Motor neuron (in vitro differentiated cells): ENCODE measurements around the gene SFXN5. TPM values are rescaled to one million over a fixed set of nuclear protein-coding genes. Genes with fewer than 3 reads are reported as not detected.

Experiments
- ATAC-seq, 8 experiments: fragments of 200-7000 bp; cut with Tn5 transposase; replicated peaks in 6 of 8; 2 replicates each; pipeline ENCODE4 v1.8.0; 2021; ENCODE audit warnings: mild to moderate bottlenecking in 8 of 8, moderate library complexity in 8 of 8
- H3K27ac ChIP-seq, 2 donors: fragments of 250-450 bp; sonication (Bioruptor Pico); 2 replicates each; pipeline ENCODE4 v1.9.0; 2021; ENCODE audit warnings: antibody characterized with exemption in 2 of 2, mild to moderate bottlenecking in 2 of 2, moderate library complexity in 1 of 2
- H3K4me1 ChIP-seq, 2 donors: fragments of 250-450 bp; sonication (Bioruptor Pico); replicated peaks in 1 of 2; 2 replicates each; pipeline ENCODE4 v1.6.1; 2021; ENCODE audit warnings: antibody characterized with exemption in 2 of 2, mild to moderate bottlenecking in 2 of 2, moderate library complexity in 1 of 2
- H3K4me3 ChIP-seq, 5 donors: fragments of 250-450 bp; sonication (Bioruptor Pico); 2 replicates each; pipeline ENCODE4 v1.9.0; 2021; ENCODE audit warnings: antibody characterized with exemption in 5 of 5, mild to moderate bottlenecking in 5 of 5, moderate library complexity in 4 of 5
- WGBS, 10 experiments: fragments of 450-650 bp; shearing (Covaris generic); methylation state at CpG; one replicate each; pipeline ENCODE4 v1.0.0; 2022; 5-methylcytosine and 5-hydroxymethylcytosine counted together
- in situ Hi-C, 9 experiments: fragments of 400-800 bp; cut with MboI; loops; one replicate each; pipeline ENCODE4 v1.15.0; 2021; ENCODE audit warnings: low sequenced_read_pairs in 9 of 9, low pct_unique_long_range_greater_than_20kb in 2 of 9; ENCODE audit not compliant: unreplicated experiment in 9 of 9
- total RNA-seq, 8 experiments: library from RNA; unstranded; fragments of 300-600 nt; gene quantifications; 2 replicates each; pipeline versions ENCODE4 v1.2.3 to v1.2.4, GENCODE V29; 2022

SFXN5 gene
- total RNA-seq, 8 experiments from 2014 or later, result 6.4 to 35.6 (median 16.0) TPM

GRCh38 chr2:72973566-72974435, 97.7 kb downstream of the SFXN5 start:
- no peak overlapping the region for H3K27ac ChIP-seq
- WGBS, 10 experiments, result 20 to 85% (median 57%) methylated on average over 1 to 6 of the region's 12 CpGs; no CpG with 5 or more reads in 2 of the 10 experiments
- peaks cover 12 to 16% of the 10 kb centered on the region in 2 donors for H3K4me1 ChIP-seq
- H3K4me3 ChIP-seq, result no peak overlapping the region
- ATAC-seq, result peak; percentile 69 to 94 (median 80)
- in situ Hi-C loops, result no loop called here

GRCh38 chr2:72973137-72973535, 98.4 kb downstream of the SFXN5 start:
- Histone ChIP-seq H3K27ac (no peak overlapping the region), H3K4me1 (peaks cover 12 to 16% of the 10 kb centered on the region in 2 donors), H3K4me3 (no peak overlapping the region)
- WGBS, 10 experiments, result 71 to 80% methylated on average over 1 to 2 of the region's 8 CpGs; no CpG with 5 or more reads in 8 of the 10 experiments
- no peak for ATAC-seq
- in situ Hi-C loops, result no loop called here

- H3K27ac ChIP-seq, result no peak overlapping the region
- ATAC-seq, result no peak
- in situ Hi-C loops, result no loop called here
- H3K4me3 ChIP-seq, result no peak overlapping the region
- peaks cover 12 to 16% of the 10 kb centered on the region in 2 donors for H3K4me1 ChIP-seq
- 80 to 100% (median 100%) methylated on average over 1 of the region's 12 CpGs; no CpG with 5 or more reads in 7 of the 10 experiments for WGBS, 10 experiments
Measured at GRCh38 chr2:72972352-72973136, 99.0 kb downstream of the SFXN5 start.

GRCh38 chr2:72971036-72971435, 100.5 kb downstream of the SFXN5 start:
- WGBS, 10 experiments, result 73 to 100% (median 100%) methylated on average over 1 to 3 of the region's 7 CpGs; no CpG with 5 or more reads in 3 of the 10 experiments
- in situ Hi-C loops, result no loop called here
- Histone ChIP-seq H3K4me3 (no peak overlapping the region), H3K27ac (no peak overlapping the region), H3K4me1 (peaks cover 12 to 16% of the 10 kb centered on the region in 2 donors)
- ATAC-seq, result no peak

GRCh38 chr2:72969706-72970105, 101.8 kb downstream of the SFXN5 start:
- WGBS, 10 experiments, result 62 to 100% methylated on average over 1 to 2 of the region's 4 CpGs; no CpG with 5 or more reads in 8 of the 10 experiments
- Histone ChIP-seq H3K4me3 (no peak overlapping the region), H3K27ac (no peak overlapping the region), H3K4me1 (peaks cover 3 to 6% of the 10 kb centered on the region in 2 donors)
- in situ Hi-C loops, result no loop called here
- no peak for ATAC-seq

- 75 to 100% (median 88%) methylated on average over 1 to 4 of the region's 8 CpGs; no CpG with 5 or more reads in 6 of the 10 experiments for WGBS, 10 experiments
- in situ Hi-C loops, result no loop called here
- Histone ChIP-seq H3K4me3 (no peak overlapping the region), H3K4me1 (peaks cover 0 to under 1% of the 10 kb centered on the region in 2 donors), H3K27ac (no peak overlapping the region)
- ATAC-seq, result no peak
Measured at GRCh38 chr2:72968286-72968685, 103.2 kb downstream of the SFXN5 start.

- in situ Hi-C loops, result no loop called here
Measured at GRCh38 chr2:72965770-72966450, 105.6 kb downstream of the SFXN5 start.

GRCh38 chr2:72965016-72965415, 106.5 kb downstream of the SFXN5 start:
- Histone ChIP-seq H3K4me1 (peaks cover 0 to 3% of the 10 kb centered on the region in 2 donors), H3K4me3 (no peak overlapping the region), H3K27ac (no peak overlapping the region)
- in situ Hi-C loops, result no loop called here
- 75 to 100% (median 78%) methylated on average over 2 to 5 of the region's 12 CpGs; no CpG with 5 or more reads in 7 of the 10 experiments for WGBS, 10 experiments
- ATAC-seq, result no peak

More at GRCh38 chr2:72965770-72966450, 105.6 kb downstream of the SFXN5 start:
- ATAC-seq, result no peak
- no peak overlapping the region for H3K4me3 ChIP-seq
- no peak overlapping the region for H3K27ac ChIP-seq
- peaks cover 0 to 3% of the 10 kb centered on the region in 2 donors for H3K4me1 ChIP-seq
- WGBS, 10 experiments, result 82 to 100% (median 91%) methylated on average over 4 to 9 of the region's 14 CpGs; no CpG with 5 or more reads in 4 of the 10 experiments

- Histone ChIP-seq H3K4me1 (peaks cover 0 to 3% of the 10 kb centered on the region in 2 donors), H3K27ac (no peak overlapping the region), H3K4me3 (no peak overlapping the region)
- in situ Hi-C loops, result no loop called here
- no peak for ATAC-seq
- WGBS, 10 experiments, result 64 to 100% (median 84%) methylated on average over 2 to 5 of the region's 6 CpGs; no CpG with 5 or more reads in 6 of the 10 experiments
Measured at GRCh38 chr2:72964146-72964525, 107.4 kb downstream of the SFXN5 start.

- ATAC-seq, result peak in 7 of 8 experiments; percentile 23 to 94 (median 72)
Measured at GRCh38 chr2:72963423-72964145, 107.9 kb downstream of the SFXN5 start.

GRCh38 chr2:72962911-72963310, 108.6 kb downstream of the SFXN5 start:
- no peak overlapping the region for H3K27ac ChIP-seq
- ATAC-seq, result peak in 1 of 8 experiments; percentile 25

More at GRCh38 chr2:72963423-72964145, 107.9 kb downstream of the SFXN5 start:
- Histone ChIP-seq H3K4me1 (peaks cover 0 to 3% of the 10 kb centered on the region in 2 donors), H3K27ac (no peak overlapping the region), H3K4me3 (no peak overlapping the region)
- in situ Hi-C loops, result no loop called here
- 60 to 96% methylated on average over 2 to 4 of the region's 10 CpGs; no CpG with 5 or more reads in 8 of the 10 experiments for WGBS, 10 experiments

More at GRCh38 chr2:72962911-72963310, 108.6 kb downstream of the SFXN5 start:
- in situ Hi-C loops, result no loop called here
- 24% methylated on average over 3 of the region's 7 CpGs; no CpG with 5 or more reads in 9 of the 10 experiments for WGBS, 10 experiments
- Histone ChIP-seq H3K4me1 (peaks cover 0 to 3% of the 10 kb centered on the region in 2 donors), H3K4me3 (no peak overlapping the region)
